Esophagus muscularis mucosa (tissue), 4 donors: ENCODE data around the gene KHSRP.

Experiments used
- EP300 ChIP-seq: sonication (generic); formaldehyde crosslinking; IDR thresholded peaks from one replicate; pipeline ENCODE4 v1.6.1; 2017; ENCODE audit warnings: antibody characterized with exemption
- POLR2A ChIP-seq: fragments of 450-650 bp; IDR thresholded peaks from one replicate; pipeline ENCODE4 v1.6.1; 2017; ENCODE audit warnings: antibody characterized with exemption, moderate library complexity, mild to moderate bottlenecking, low read depth
- TF ChIP-seq, protein P1 (sequence below), 3 experiments: fragments of 200-600 bp in 2 of 3; fragments of 450-650 bp in 1 of 3; sonication (generic) in 2 of 3; IDR thresholded peaks; one replicate each; pipeline ENCODE4 v1.5.1; 2017 to 2019; ENCODE audit warnings: antibody characterized with exemption in 3 of 3, mild to moderate bottlenecking in 2 of 3, moderate library complexity in 1 of 3

GRCh38 chr19:6413291-6413690 lies 11.3 kb downstream of the KHSRP start:
- TF ChIP-seq, protein P1, sequence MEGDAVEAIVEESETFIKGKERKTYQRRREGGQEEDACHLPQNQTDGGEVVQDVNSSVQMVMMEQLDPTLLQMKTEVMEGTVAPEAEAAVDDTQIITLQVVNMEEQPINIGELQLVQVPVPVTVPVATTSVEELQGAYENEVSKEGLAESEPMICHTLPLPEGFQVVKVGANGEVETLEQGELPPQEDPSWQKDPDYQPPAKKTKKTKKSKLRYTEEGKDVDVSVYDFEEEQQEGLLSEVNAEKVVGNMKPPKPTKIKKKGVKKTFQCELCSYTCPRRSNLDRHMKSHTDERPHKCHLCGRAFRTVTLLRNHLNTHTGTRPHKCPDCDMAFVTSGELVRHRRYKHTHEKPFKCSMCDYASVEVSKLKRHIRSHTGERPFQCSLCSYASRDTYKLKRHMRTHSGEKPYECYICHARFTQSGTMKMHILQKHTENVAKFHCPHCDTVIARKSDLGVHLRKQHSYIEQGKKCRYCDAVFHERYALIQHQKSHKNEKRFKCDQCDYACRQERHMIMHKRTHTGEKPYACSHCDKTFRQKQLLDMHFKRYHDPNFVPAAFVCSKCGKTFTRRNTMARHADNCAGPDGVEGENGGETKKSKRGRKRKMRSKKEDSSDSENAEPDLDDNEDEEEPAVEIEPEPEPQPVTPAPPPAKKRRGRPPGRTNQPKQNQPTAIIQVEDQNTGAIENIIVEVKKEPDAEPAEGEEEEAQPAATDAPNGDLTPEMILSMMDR (IDR thresholded peaks at IDR 0.05), result no peak
- TF ChIP-seq EP300 (no peak), POLR2A (no peak)
